Endothelial cell of hepatic sinusoid (primary cell): ENCODE results near the gene ATG7.
"Not testable (repeated sequence)": the region's sequence is repeated elsewhere in the genome, so short reads cannot be mapped to it uniquely, and the experiment has no call there.

Experiments used
- in situ Hi-C: cut with HindIII; loops from 2 replicates; pipeline ENCODE4 v1.10.0; 2017; ENCODE audit warnings: low sequenced_read_pairs

The ATG7 gene

DNA sequence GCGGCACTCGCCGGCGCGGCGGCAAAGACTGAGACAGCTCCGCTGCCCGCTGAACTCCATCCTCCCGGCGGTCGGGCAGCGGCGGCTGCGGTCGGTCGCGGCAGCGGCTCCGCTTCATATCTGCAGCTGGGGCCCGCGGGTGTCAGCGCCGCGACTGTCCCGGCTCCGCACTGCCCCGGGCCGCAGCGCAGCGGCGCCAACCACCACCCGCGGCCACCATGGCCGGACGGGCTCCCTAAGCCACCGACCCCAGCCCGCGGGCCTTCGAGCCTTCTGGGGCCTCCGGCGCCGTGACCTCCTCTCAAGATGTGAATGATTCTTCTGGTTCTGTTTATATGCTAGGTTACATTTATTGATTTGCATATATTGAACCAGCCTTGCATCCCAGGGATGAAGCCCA is 216.2 kb downstream of the ATG7 start:
- in situ Hi-C loops: not testable (repeated sequence)

DNA sequence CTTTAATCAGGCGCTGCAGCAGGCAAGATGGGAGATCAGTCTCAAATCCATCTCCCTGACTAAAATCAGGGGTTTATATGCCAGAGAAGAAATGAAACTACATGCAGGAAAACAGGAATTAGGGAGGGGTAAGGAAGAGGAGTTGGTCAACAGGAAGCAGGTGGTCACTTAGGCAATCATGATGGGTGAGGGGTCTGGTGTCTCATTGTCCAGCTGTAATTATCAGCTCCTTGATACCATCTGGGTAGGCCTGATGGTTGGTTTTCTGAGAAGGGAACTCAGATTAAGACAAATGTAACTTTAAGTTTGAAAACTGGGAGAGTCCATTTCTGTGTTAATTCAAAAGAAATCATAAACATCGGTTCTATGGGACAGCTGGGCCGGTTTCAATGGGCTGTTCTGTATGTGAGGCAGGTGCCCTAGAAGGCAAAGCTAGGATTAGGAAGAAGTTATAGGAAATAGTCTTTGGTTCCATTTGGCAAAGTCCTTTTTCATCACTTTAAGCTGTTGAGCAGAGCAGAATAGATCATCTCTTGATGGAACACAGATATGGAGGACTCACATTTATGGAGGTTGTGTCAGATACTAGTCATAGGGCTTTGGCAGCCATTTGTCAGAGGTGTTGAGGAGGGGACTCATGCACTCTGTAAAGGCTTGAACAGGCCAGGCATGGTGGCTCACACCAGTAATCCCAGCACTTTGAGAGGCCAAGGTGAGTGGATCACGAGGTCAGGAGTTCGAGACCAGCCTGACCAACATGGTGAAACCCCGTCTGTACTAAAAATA is 222.1 kb downstream of the ATG7 start:
- in situ Hi-C loops: no loop called here

- in situ Hi-C loops: no loop called here
Measured at GRCh38 chr3:11495948-11496557, 223.9 kb downstream of the ATG7 start.

DNA sequence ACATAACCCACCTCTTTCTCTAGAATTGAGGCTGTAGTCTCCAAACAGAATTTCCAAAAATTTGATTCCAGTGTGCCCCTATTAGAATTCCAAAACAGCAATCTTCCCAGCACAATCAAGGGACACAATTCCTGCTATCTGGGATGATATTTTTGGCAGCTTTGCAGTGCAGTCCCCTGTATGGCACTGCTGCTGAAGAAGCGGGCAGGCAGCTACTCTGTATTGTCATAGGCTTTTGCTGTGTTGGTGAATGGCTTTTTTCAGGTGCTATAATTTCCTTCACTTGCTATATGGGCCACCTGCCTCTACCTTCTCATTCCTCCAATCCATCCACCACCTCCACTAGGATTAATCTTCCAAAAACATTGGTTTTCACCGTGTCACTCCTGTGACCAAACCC is 226.0 kb downstream of the ATG7 start:
- in situ Hi-C loops: no loop called here

GRCh38 chr3:11498646-11499045 is 226.4 kb downstream of the ATG7 start:
- in situ Hi-C loops: no loop called here

DNA sequence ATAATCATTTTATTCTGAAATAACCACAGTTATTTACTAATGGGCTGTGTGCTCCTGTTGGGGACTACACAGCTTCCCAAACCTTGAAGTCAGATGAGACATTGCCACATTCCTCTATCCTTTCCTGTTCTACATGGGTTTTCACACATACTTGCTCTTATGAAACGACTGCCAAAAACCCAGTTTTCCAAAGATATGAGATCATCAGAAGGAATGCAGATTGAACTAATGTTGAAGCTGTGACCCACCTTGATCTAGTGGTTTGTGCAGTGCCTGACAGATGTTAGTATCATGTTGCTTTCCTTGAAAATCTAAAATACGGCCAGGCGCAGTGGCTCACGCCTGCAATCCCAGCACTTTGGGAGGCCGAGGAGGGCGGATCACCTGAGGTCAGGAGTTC is 226.9 kb downstream of the ATG7 start:
- in situ Hi-C loops: no loop called here

- in situ Hi-C loops: not testable (repeated sequence)
Measured at GRCh38 chr3:11502413-11502812, 230.2 kb downstream of the ATG7 start.

GRCh38 chr3:11507719-11508118 is 235.5 kb downstream of the ATG7 start:
- in situ Hi-C loops: no loop called here

DNA sequence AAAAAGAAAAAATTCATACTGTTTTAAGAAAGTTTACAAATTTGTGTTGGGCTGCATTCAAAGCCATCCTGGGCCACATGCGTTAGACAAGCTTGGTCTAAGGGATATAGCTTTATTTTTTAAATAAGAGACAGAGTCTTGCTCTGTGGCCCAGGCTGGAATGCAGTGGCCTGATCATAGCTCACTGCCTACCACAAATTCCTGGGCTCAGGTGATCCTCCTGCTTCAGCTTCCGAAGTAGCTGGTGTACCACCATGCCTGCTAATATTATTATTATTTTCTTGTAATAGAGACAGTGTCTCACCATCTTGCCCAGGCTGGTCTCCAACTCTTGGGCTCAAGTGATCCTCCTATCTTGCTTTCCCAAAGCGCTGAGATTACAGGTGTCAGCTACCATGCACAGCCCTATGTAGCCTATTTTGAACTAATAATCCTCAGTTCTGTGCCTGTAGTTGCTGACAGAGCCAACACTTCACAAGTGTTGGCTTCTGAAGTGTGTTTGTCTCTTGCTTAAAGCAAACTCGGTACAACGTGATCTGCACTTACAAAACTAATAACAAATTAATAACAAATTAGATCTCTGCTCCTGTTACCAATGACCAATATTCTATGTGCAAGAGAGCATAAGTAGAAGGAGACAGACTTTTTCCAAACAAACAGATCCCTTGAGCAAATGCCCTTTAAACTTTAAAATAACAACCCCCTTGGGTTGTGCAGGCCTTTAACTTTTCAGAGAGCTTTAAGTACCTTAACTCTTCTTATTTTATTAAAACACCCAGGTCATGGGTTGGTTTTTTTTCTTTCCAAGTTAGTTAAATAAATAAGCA is 236.4 kb downstream of the ATG7 start:
- in situ Hi-C loops: no loop called here

DNA sequence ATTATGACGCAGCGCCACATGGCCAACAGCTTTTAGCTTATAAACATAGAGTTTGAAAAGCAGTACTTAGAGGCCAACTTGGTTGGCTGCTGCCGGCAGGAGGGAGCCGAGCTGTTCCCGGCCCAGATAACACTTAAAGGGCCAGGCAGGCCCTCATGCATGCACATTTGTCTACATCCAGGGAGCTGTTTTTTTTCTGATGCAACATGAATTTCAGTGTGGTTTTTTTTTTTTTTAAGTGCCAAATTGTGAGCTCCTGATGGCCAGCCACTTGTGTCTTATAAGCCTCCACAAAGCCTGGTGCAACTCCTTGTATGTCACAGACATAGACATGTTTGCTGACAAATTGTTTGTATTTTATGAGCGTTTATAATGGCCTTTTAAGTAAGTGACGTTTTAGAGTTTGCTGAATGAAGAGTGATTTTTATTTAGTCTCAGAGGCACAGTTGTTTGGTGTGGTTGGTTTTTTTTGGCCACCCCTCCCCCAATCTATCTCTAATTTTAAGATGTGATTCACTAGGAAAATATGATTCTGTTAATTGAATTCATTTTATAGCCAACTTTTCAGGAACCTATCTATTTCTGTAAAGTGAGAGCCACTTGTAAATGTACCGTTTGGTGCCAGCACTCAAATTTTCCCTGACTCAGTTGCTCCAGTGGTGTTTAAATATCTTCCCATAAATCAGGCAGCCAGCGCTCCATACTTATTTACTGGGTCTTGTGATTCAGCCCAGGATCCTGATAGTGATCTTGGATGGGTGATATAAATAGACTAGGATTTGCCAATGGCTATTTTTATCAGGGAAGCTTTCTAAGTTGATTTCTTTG is 237.2 kb downstream of the ATG7 start:
- in situ Hi-C loops: no loop called here

DNA sequence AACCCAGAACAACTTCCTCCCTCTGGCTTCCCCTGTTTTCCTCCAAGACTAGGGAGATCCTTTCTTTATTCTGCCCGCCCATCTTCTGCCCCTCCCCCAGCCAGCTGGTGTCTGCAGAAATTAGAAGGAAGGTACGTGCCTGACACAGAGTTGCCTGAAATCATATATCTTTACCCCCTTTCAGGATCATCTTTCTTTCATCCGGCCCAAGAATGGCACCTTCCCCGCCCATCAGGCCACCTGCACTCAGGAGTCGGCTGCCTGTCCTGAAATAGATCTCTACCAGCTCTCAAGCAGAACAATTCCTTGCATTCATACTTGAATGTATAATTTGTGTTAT is 237.8 kb downstream of the ATG7 start:
- in situ Hi-C loops: no loop called here

GRCh38 chr3:11510356-11510755 is 238.2 kb downstream of the ATG7 start:
- in situ Hi-C loops: no loop called here

- in situ Hi-C loops: not testable (repeated sequence)
Measured at GRCh38 chr3:11511606-11512005, 239.4 kb downstream of the ATG7 start.

DNA sequence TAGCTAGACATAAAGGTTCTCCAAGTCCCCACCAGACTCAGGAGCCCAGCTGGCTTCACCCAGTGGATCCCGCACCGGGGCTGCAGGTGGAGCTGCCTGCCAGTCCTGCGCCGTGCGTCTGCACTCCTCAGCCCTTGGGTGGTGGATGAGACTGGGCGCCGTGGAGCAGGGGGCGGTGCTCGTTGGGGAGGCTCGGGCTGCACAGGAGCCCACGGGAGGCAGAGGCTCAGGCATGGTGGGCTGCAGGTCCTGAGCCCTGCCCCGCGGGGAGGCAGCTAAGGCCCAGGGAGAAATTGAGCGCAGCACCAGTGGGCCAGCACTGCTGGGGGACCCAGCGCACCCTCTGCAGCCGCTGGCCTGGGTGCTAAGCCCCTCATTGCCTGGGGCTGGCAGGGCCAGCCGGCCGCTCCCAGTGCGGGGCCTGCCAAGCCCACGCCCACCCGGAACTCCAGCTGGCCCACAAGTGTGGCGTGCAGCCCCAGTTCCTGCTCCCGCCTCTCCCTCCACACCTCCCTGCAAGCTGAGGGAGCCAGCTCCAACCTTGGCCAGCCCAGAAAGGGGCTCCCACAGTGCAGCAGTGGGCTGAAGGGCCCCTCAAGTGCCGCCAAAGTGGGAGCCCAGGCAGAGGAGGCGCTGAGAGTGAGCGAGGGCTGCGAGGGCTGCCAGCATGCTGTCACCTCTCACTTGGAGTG is 241.1 kb downstream of the ATG7 start:
- in situ Hi-C loops: not testable (repeated sequence)

DNA sequence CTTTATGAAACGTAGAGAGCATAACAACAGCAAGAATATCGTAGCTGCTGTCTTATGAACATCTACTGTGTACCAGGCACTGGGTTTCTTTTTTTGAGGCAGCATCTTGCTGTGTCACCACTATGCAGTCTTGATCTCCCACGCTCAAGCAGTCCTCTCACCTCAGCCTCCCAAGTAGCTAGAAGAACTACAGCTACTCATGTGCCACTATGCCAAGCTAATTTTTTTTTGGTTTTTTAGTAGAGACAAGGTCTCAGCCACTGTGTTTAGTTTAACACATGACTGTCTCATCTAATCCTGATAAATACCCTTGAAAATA is 241.6 kb downstream of the ATG7 start:
- in situ Hi-C loops: no loop called here

- in situ Hi-C loops: no loop called here
Measured at GRCh38 chr3:11514191-11514821, 242.1 kb downstream of the ATG7 start.

DNA sequence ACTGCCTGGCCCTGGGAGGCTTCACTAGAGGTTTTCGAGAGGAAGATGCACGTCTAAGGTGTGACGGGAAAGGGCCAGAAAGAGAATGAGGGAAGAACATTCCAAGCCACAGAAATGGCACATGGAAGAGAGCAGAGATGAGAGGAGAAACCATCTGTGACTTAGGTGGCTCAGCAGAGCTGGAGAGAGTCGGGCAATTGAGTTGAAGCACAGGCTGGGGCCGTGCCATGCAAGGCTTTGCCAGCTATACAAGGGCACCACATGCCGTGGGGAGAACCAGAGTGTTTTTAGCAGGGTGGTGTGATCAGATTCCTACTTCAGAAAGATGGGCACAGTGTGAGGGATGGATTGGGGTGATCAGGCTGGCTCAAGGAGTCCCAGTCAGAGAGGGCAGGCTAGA is 245.4 kb downstream of the ATG7 start:
- in situ Hi-C loops: no loop called here

DNA sequence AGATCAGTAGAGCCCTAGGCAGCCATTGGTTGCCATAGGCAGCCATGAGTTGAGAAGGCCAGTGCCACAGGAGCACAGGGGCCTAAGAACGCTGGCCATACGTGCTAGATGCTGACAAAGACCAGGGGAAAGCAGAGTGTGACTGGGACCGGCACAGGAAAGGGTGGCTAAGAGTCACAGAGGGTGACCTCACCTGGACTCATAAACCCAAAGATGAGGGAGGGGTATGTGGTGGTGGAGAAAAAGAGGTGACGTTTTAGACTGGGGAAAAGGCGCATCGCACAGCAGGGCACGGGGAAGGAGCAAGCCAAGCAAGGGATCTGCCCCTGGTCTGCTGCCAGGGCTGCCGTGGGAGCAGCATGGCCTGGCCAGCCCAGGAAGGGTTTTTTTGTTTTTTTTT is 249.0 kb downstream of the ATG7 start:
- in situ Hi-C loops: loop anchor here (5.0 kb wide), 1 partner anchor 89 kb away; no protein-coding TSS in a partner anchor

DNA sequence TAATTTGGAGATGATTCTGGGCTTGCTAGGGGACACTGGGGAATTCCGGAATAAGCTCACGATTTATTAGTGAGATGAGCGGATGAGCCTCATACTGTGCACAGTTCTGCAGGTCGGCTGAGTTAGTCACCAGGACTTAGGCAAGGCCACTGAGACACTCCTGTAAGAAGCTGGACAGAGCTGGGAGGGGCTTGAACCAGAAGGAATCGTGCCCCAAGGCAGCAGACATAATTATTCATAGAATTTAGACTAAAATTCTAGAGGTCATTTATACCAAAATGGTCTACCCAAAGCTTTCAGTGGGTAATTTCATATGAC is 250.2 kb downstream of the ATG7 start:
- in situ Hi-C loops: loop anchor here (5.0 kb wide), 1 partner anchor 90 kb away; no protein-coding TSS in a partner anchor

GRCh38 chr3:11522953-11523571 is 250.9 kb downstream of the ATG7 start:
- in situ Hi-C loops: loop anchor here (5.0 kb wide), 1 partner anchor 91 kb away; no protein-coding TSS in a partner anchor
